Upper lobe of left lung (tissue), 4 donors: ENCODE measurements around the gene GSC.

ENCODE experiments used
- CTCF ChIP-seq, 6 experiments: fragments of 450-650 bp in 4 of 6; fragments of 200-600 bp in 2 of 6; sonication (generic) in 2 of 6; IDR thresholded peaks; one replicate each; pipeline ENCODE4 v1.5.1; 2016 to 2019; ENCODE audit warnings: antibody characterized with exemption in 6 of 6
- EP300 ChIP-seq, 4 donors: sonication (generic); formaldehyde crosslinking; IDR thresholded peaks; one replicate each; pipeline ENCODE4 v1.5.1; 2017; ENCODE audit warnings: antibody characterized with exemption in 4 of 4, control low read depth in 2 of 4
- POLR2A ChIP-seq, 4 donors: fragments of 450-650 bp; IDR thresholded peaks; one replicate each; pipeline ENCODE4 v1.5.1; 2016 to 2017; ENCODE audit warnings: antibody characterized with exemption in 4 of 4, mild to moderate bottlenecking in 2 of 4

GRCh38 chr14:94722397-94722796 is 47.5 kb downstream of the GSC start:
- TF ChIP-seq POLR2A (IDR thresholded peaks at IDR 0.05), result no peak
- no peak for TF ChIP-seq EP300 (IDR thresholded peaks at IDR 0.05)
- no peak for TF ChIP-seq CTCF (IDR thresholded peaks at IDR 0.05)
